DMS114 treated with DMSO at 0.1 percent for 48 hours (cell line): ENCODE data around the gene FGF19.

Experiments
- DNase-seq: peaks from one replicate; lab custom pipeline; 2025; ENCODE audit not compliant: unreplicated experiment; lab: John Stamatoyannopoulos, UW

FGF19 gene

GRCh38 chr11:69671734-69672465 is 31.9 kb downstream of the FGF19 start:
- no peak for DNase-seq

DNA sequence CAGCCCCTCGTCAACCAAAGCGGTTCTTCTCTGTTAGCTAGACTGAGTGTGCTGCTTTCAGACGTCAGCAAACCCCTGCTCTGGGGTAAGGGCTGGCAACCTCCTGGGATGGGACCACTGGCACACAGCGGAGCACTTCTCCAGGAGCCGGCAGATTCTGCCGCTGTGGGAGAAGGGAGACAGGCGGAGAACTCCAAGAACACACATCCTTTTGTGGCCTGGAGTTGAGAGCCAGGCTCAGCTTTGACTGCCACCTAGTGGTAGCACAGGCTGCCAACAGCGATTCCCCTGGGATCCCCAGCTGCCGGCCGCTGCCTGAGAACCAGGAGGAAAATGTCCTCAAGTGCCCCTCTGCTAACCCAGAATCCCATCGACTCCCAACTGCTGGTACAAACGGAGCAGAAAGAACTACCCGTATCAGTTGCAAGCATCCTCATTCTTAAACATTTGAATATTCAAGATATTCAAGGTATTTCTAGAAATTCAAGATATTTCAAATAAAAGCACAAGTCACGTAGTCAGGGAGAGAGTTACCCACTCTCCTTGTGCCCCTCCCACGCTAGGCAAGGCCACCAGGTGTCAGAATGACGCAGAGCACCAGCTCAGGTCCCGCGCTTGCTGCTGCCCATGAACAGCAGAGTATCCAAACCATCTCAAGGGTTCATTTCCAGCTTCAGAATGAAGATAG is 33.5 kb downstream of the FGF19 start:
- peak; percentile 99 for DNase-seq

- no peak for DNase-seq
Measured at GRCh38 chr11:69669486-69669885, 34.3 kb downstream of the FGF19 start.

DNA sequence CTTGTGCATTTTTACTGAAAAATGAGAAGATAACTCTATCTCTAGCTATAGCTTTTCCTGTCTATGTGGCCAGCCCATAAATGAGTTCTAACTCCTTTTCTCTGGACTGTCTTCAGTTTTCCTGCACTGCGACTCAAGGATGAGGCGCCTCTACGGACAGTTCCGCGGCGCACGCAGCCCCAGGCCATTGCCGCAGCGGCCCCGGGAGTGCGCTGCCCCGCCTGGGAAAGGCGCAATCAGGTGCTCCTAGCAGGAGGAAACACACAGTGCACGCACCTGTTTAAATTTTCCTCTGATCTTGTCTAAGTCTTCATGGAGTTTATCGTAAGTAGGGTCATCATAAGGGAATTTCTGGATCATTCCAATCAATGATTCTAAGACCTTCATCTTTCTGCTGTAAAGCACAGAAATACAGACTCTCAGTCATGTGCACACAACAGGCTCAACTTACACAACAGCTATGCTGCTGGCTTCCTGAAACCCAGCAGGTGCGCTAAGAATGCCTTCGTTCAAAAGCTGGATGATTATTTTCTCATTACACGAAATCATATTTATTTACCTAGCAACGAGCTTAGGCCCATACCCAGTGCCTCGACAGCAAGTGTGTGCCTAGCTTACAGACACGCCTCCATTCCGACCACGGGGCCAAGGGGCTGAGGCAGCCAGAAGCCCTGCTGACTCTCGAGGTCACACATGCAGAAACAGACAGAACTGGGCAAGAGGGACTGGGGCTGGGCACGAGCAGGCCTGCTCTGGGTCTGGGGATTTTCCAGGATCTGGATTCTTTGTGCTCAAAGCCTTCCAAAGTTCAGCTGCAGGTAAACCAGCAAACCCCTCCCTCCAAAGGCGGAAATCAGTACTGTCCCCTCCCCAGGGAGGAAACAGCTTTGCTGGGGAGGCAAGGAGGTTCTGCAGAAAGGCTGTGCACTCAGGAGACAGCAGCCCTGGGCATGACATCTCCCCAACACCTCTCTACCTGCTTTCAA is 35.9 kb downstream of the FGF19 start:
- DNase-seq: no peak

DNA sequence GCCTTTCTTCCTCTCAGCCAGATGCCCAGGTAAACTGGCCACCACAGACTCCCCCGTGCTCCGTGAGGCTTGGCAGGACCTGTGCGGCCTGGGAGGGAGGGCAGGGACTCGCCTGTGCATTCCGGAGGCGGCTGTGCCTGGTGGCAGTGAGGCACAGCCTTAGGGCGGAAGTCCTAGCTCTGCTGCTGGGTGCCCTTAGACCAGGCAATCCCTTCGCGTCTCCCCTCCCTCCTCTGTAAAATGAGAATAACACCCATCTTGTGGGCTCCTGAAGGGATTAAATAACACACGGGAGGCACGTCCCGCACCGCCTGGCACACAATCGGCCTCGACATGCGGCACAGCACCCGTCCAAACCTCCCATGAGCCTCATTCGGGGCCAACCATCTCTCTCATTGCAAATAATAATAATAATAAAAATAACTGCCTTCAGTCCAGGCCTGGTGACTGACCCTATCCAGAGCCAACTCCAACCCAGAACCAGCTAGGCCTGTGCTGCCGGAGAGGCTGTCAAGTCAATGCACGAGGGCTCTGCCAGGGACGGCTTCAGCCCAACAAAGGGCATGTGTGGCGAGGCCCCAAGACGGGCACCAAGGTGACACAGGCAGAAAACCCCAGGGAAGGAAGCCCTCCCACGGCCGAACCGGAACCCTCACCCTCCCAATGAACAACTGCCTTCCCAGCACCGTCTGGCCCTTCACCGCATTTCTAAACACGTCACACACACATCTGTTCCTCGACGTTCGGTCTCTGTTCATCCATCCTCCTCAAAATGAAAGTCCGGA is 36.9 kb downstream of the FGF19 start:
- DNase-seq: no peak

DNA sequence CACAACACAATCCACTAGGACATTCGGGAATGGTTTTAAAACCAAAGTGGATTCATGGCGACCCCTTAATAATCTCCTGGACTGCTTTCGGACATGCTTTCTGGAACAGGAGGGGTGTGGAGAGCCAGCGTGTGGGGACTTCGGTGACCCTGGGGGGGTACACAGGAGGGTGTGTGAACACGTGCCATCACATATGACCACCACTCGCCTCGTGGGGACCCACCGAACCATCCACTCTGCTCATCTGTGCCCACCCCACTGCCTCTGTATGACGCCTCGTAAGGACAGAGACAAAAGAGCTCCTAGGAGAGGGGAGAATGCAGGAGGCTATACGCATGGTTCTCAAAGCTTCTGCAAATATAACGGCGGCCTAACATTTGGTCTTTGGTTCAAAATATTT is 37.6 kb downstream of the FGF19 start:
- no peak for DNase-seq

DNA sequence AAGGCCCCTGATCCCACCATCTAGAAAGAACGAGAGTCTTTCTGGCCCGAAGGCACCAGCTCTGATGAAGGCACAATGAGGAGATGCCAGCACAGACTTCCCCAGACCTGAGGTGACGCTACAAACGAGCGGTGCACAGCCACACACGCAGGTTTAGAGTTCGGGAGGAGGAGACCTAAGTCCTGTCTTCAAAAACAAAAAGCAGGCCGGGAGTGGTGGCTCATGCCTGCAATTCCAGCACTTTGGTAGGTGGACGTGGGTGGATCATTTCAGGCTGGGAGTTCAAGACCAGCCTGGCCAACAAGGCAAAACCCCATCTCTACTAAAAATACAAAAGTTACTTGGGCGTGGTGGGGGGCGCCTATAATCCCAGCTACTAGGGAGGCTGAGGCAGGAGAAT is 38.2 kb downstream of the FGF19 start:
- no peak for DNase-seq

DNA sequence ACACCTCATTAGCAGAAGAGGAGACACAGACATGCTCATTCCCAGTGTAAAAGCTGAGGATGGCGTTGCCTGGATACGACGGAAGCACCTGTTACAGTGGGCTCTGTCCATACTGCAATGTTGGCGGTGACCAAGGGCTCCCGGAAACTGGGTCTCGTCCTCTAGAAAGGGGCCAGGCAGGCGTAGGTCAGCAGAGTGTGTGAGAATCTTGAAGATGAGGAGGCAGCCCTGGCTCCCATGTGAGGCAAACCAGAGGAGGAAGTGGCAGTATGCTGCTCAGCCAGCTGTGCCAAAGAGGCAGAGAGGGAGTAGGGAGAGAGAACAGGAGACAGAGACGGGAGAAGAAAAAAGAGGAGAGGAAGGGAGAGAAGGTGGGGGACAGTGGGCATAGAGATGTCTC is 38.9 kb downstream of the FGF19 start:
- no peak for DNase-seq

GRCh38 chr11:69664103-69664775 is 39.6 kb downstream of the FGF19 start:
- no peak for DNase-seq

DNA sequence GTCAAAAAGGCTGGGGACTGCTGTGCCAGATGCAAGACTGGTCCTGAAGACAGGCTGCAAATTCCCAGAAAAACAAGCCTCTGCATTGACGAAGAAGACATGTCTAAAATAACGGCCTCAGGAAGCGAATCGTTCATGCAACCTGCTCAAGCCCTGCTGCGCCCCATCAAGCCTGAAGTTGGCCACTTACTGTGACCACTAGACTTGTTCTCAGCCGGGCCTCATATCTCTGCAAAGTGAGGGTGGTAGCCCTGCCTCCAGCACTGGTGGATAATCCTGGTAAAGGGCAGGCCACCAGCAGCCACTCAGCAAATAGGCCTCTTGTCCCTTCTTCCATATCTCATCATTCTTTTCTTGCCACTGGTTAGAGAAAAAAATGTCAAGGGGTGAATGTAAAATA is 40.5 kb downstream of the FGF19 start:
- no peak for DNase-seq

GRCh38 chr11:69662806-69663205 is 41.0 kb downstream of the FGF19 start:
- no peak for DNase-seq

GRCh38 chr11:69662021-69662698 is 41.7 kb downstream of the FGF19 start:
- peak; percentile 89 for DNase-seq

- no peak for DNase-seq
Measured at GRCh38 chr11:69661413-69661715, 42.5 kb downstream of the FGF19 start.

DNA sequence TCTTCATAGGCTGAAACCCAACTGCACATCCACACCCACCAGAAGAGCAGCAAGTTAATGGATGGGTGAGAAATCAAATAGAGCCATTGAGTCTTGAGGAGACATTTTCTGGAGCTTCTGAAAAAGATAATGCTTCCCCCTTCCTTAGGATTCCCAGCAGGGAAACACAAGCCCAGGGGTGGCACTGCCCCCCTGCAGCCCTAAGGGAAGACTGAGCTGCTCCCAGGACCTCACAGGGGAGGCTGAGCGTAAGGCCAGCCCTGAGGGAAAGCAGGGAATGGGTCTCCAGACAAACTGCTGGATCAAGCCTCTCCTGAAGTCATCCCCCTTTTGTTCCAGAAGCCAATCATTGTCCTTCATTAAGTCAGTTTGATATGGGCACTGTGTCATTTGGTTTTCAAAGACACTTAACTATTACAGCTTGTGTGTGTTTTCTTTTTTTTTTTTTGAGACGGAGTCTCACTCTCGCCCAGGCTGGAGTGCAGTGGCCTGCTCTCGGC is 43.8 kb downstream of the FGF19 start:
- no peak for DNase-seq

DNA sequence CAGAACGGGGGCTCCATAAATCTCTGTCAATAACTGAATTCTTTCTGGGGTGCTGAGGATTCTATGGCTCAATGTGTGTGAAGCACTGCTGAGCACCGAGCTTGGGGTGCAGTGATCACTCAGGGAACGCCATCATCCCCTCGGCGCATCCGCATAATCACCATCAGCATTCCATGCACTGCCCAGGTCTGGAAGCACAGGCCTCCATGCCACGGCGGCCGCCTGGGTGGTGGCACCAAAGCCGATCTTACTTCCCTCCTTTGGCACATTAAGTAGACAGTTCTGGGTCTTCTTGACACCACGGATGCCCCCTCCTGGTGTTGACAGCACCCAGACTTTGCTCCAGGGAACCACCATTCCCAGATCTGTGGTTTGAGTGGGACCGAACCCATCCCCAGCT is 44.2 kb downstream of the FGF19 start:
- DNase-seq: no peak

DNA sequence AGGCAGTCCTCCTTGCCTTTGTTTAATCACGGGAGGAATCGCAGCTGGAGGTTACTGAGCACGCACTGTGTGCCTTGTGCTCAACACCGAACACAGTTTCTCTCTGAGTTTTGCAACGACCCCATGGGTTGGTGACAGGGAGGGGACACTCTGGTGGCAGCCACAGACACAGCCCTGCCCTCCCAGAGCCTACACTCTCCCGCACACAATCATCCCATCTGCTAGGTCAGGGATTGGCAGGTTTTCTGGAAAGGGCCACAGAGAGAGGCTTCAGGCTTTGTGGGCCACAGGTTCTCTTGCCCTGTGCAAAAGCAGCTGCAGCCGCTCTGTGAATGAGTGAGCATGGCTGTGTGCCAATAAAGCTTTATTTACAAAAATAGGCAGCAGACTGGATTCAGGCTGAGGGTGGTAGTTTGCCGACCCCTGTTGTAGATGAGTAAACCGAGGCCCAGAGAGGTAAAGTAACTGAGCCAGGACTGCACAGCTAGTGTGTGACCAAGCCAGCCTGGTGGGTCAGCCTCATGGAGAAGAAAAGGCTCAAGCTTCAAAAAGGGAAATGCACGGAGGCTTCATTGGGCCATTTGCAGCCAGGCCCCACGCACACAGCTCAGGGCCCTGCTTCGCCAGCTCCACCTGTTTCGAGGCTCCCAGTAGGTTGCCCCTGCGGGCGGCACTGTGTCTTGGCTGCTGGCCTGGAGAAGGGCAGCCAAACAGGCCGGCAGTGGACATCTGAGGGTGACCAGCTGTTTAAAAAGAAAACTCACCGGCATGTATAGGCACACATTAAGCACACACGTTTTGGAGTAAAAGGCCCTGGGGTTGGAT is 45.0 kb downstream of the FGF19 start:
- no peak for DNase-seq

DNA sequence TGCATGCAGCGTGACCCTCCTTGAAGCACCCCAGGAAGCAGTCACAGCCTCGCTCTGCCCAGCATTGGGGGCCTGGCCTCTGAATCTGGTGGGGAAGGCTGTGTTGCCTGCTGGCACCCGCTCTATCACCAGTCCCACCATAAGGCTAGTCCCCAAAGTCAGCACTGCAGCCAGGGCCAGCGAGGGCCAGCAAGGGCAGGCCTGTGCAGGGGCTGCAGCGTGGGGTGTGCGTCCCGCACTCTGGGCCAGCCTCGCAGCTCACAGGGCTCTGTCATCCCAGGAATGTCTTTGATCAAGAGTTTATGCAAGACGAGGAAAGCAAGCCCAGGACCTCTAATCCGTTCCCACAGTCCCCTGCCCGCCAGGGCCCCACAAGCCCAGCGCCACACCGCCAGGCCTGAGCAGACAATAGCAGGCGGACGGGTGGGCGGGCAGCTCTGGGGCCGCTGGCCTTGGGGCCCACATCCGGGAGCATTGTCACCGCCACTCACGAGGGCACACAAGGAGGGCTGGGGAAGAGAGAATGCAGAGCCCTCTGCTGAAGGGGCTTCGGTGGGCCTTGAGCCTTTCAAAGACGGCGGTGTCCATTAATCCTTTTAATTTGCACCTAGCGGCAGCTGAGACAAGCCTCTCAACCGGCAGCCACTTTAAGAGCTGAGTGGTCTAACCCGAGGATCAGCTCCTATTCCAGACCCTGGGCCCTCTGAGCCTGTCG is 45.8 kb downstream of the FGF19 start:
- no peak for DNase-seq

GRCh38 chr11:69657456-69657910 is 46.3 kb downstream of the FGF19 start:
- DNase-seq: no peak
